ENCODE measurements around the gene DNAJB14.

Gene DNAJB14

GRCh38 chr4:99971453-99972111 is 25.2 kb upstream of the DNAJB14 start:
- H3K4me3 ChIP-seq (ENCODE audit: low read depth, low read length): no peak overlapping the region
- DNase-seq (ENCODE audit: low read depth): no peak
- no peak for TF ChIP-seq CTCF (IDR thresholded peaks at IDR 0.05; ENCODE audit: control insufficient read depth, extremely low read depth, insufficient read depth)

- TF ChIP-seq CTCF (IDR thresholded peaks at IDR 0.05; ENCODE audit: control insufficient read depth, extremely low read depth, insufficient read depth): no peak
- no peak for DNase-seq (ENCODE audit: low read depth)
- no peak overlapping the region for H3K4me3 ChIP-seq (ENCODE audit: low read depth, low read length)
Observed at GRCh38 chr4:99968330-99968729, 21.9 kb upstream of the DNAJB14 start.

DNA sequence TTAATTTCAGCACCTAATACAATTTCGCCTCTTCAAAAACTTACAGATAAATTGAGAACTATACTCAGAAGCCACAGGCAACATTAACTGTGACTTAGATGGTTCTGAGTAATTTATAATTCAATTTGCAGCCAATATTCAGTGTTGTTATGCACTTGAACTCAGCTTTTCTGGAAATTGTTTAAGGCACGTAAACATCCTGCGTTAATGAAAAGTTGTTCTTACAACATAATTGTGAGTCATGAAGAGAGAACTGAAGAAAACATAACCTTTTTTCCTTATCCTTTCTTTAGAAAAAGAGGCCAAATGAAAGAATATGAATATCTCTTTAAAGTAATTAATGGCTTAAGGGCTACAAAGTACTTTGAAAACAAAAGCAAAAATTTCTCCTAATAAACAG is 20.3 kb upstream of the DNAJB14 start:
- no peak overlapping the region for H3K4me3 ChIP-seq (ENCODE audit: low read depth, low read length)
- no peak for TF ChIP-seq CTCF (IDR thresholded peaks at IDR 0.05; ENCODE audit: control insufficient read depth, extremely low read depth, insufficient read depth)
- DNase-seq (ENCODE audit: low read depth): no peak

GRCh38 chr4:99965674-99966350 is 19.4 kb upstream of the DNAJB14 start:
- no peak for TF ChIP-seq CTCF (IDR thresholded peaks at IDR 0.05; ENCODE audit: control insufficient read depth, extremely low read depth, insufficient read depth)
- DNase-seq (ENCODE audit: low read depth): no peak
- no peak overlapping the region for H3K4me3 ChIP-seq (ENCODE audit: low read depth, low read length)

DNA sequence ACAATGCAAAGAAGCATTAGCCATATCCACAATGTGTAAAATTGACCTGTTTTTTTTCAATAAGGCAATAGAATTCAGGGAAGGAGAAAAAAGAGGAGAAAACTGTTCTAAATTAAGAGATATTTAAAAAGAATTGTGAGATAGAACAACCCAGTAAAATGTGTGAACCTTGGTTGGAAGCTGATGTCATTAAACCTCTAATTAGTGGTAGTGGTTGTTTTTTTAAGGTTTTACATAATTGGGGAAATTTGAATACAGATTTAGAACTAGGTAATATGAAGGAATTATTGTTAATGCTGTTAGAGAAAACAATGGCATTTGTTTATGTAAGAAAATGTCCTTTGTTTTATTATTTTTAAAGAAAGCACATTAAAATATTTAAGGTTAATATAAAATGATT is 18.8 kb upstream of the DNAJB14 start:
- TF ChIP-seq CTCF (IDR thresholded peaks at IDR 0.05; ENCODE audit: control insufficient read depth, extremely low read depth, insufficient read depth): no peak
- no peak overlapping the region for H3K4me3 ChIP-seq (ENCODE audit: low read depth, low read length)
- DNase-seq (ENCODE audit: low read depth): no peak

- DNase-seq (ENCODE audit: low read depth): no peak
Observed at GRCh38 chr4:99961711-99962110, 15.3 kb upstream of the DNAJB14 start.

More at GRCh38 chr4:99961711-99962110, 15.3 kb upstream of the DNAJB14 start:
- H3K4me3 ChIP-seq (ENCODE audit: low read depth, low read length): no peak overlapping the region
- TF ChIP-seq CTCF (IDR thresholded peaks at IDR 0.05; ENCODE audit: control insufficient read depth, extremely low read depth, insufficient read depth): no peak
